ENCODE measurements around the gene MPIG6B. TPM values are rescaled to one million over a fixed set of nuclear protein-coding genes. Genes with fewer than 3 reads are reported as not detected.

The MPIG6B gene
- total and polyA plus RNA-seq, 4 experiments from 2014 or later, result not detected

- Histone ChIP-seq H3K27ac (ENCODE audit: low read depth, low read length) (no peak overlapping the region), H3K4me1 (ENCODE audit: insufficient read depth, low read length) (no peaks in the 10 kb centered on the region), H3K36me3 (ENCODE audit: insufficient read depth, low read length) (peaks cover 62% of the 10 kb centered on the region), H3K27me3 (ENCODE audit: insufficient read depth, low read length) (no peaks in the 10 kb centered on the region), H3K4me3 (ENCODE audit: low read length in 2 of 2) (no peak overlapping the region), H3K9me3 (ENCODE audit: control insufficient read depth in 1 of 2, low read length in 2 of 2) (no peaks in the 10 kb centered on the region)
- Mint-ChIP-seq H3K4me3 (no peak overlapping the region), H3K9me3 (no peaks in the 10 kb centered on the region), H3K4me1 (peaks cover 0 to 3% (median under 1%) of the 10 kb centered on the region in 4 donors), H3K27me3 (no peaks in the 10 kb centered on the region), H3K27ac (peak overlapping the region in 3 of 7 donors; percentile 61 to 83 (median 77)), H3K36me3 (peaks cover 24 to 70% of the 10 kb centered on the region in 2 donors)
- no peak for DNase-seq
- POLR2A ChIA-PET (ENCODE audit: partially characterized antibody), result interaction anchor here (1.0 to 1.6 kb wide), 3 partner anchors 11 to 173 kb away, joined by 3 to 4 read pairs (median 3); no protein-coding TSS in a partner anchor
- intact Hi-C loops (cut with micrococcal nuclease), result no loop called here
- CTCF ChIA-PET (ENCODE audit: partially characterized antibody), result interaction anchor here (1.0 to 1.3 kb wide), 5 partner anchors 32 to 185 kb away, joined by 3 to 4 read pairs (median 3); partner anchors contain the start of gene MPIG6B
These were observed 32.1 kb upstream of the MPIG6B start for GRCh38 chr6:31691078-31691463.

- Histone ChIP-seq H3K9me3 (ENCODE audit: control insufficient read depth in 1 of 2, low read length in 2 of 2) (no peaks in the 10 kb centered on the region), H3K4me3 (ENCODE audit: low read length in 2 of 2) (no peak overlapping the region), H3K27me3 (ENCODE audit: insufficient read depth, low read length) (no peaks in the 10 kb centered on the region), H3K36me3 (ENCODE audit: insufficient read depth, low read length) (peaks cover 63% of the 10 kb centered on the region), H3K27ac (ENCODE audit: low read depth, low read length) (no peak overlapping the region), H3K4me1 (ENCODE audit: insufficient read depth, low read length) (no peaks in the 10 kb centered on the region)
- H3K27me3 Mint-ChIP-seq, result no peaks in the 10 kb centered on the region
- CTCF ChIA-PET (ENCODE audit: partially characterized antibody), result interaction anchor here (1.1 to 1.3 kb wide), 4 partner anchors 31 to 144 kb away, joined by 3 to 4 read pairs (median 3); partner anchors contain the start of gene MPIG6B
- intact Hi-C loops (cut with micrococcal nuclease), result no loop called here
- no peak for DNase-seq
- no peaks in the 10 kb centered on the region for H3K9me3 Mint-ChIP-seq
- peak overlapping the region in 1 of 7 donors; percentile 21 for H3K27ac Mint-ChIP-seq
- H3K36me3 Mint-ChIP-seq, result peaks cover 22 to 69% of the 10 kb centered on the region in 2 donors
- no peak overlapping the region for H3K4me3 Mint-ChIP-seq
- peaks cover 0 to 3% (median under 1%) of the 10 kb centered on the region in 4 donors for H3K4me1 Mint-ChIP-seq
- POLR2A ChIA-PET (ENCODE audit: partially characterized antibody), result interaction anchor here (1.0 to 1.4 kb wide), 3 partner anchors 11 to 132 kb away, joined by 3 read pairs; no protein-coding TSS in a partner anchor
These were observed 31.5 kb upstream of the MPIG6B start for GRCh38 chr6:31691564-31692108.

- Mint-ChIP-seq H3K27me3 (no peaks in the 10 kb centered on the region), H3K27ac (peak overlapping the region in 5 of 7 donors; percentile 7 to 63 (median 27)), H3K4me1 (peaks cover 2 to 4% (median 2%) of the 10 kb centered on the region in 4 donors), H3K9me3 (no peaks in the 10 kb centered on the region), H3K36me3 (peaks cover 25 to 70% of the 10 kb centered on the region in 2 donors), H3K4me3 (no peak overlapping the region)
- CTCF ChIA-PET (ENCODE audit: partially characterized antibody), result interaction anchor here (1.1 kb wide), 1 partner anchor 78 kb away, joined by 3 read pairs; no protein-coding TSS in a partner anchor
- H3K36me3 ChIP-seq (ENCODE audit: insufficient read depth, low read length), result peaks cover 65% of the 10 kb centered on the region
- no peak overlapping the region for H3K4me3 ChIP-seq (ENCODE audit: low read length in 2 of 2)
- H3K4me1 ChIP-seq (ENCODE audit: insufficient read depth, low read length), result peaks cover 2% of the 10 kb centered on the region
- H3K27ac ChIP-seq (ENCODE audit: low read depth, low read length), result no peak overlapping the region
- H3K9me3 ChIP-seq (ENCODE audit: control insufficient read depth in 1 of 2, low read length in 2 of 2), result no peaks in the 10 kb centered on the region
- no peak for DNase-seq
- intact Hi-C loops (cut with micrococcal nuclease), result no loop called here
- H3K27me3 ChIP-seq (ENCODE audit: insufficient read depth, low read length), result no peaks in the 10 kb centered on the region
- POLR2A ChIA-PET (ENCODE audit: partially characterized antibody), result interaction anchor here (1.0 to 3.0 kb wide), 4 partner anchors 10 to 182 kb away, joined by 3 to 15 read pairs (median 4); partner anchors contain the start of gene ABHD16A
These were observed 30.8 kb upstream of the MPIG6B start for GRCh38 chr6:31692353-31692752.

GRCh38 chr6:31692886-31693285 lies 30.3 kb upstream of the MPIG6B start:
- H3K4me1 ChIP-seq (ENCODE audit: insufficient read depth, low read length), result peaks cover 7% of the 10 kb centered on the region
- no peak overlapping the region for H3K27ac ChIP-seq (ENCODE audit: low read depth, low read length)
- CTCF ChIA-PET (ENCODE audit: partially characterized antibody), result interaction anchor here (1.0 to 1.1 kb wide), 2 partner anchors 12 to 77 kb away, joined by 3 to 4 read pairs; partner anchors contain the start of gene LY6G5C
- intact Hi-C loops (cut with micrococcal nuclease), result no loop called here
- no peak overlapping the region for H3K4me3 Mint-ChIP-seq
- no peak overlapping the region for H3K4me3 ChIP-seq (ENCODE audit: low read length in 2 of 2)
- peaks cover 6 to 9% (median 8%) of the 10 kb centered on the region in 4 donors for H3K4me1 Mint-ChIP-seq
- H3K27me3 ChIP-seq (ENCODE audit: insufficient read depth, low read length), result no peaks in the 10 kb centered on the region
- no peaks in the 10 kb centered on the region for H3K9me3 Mint-ChIP-seq
- POLR2A ChIA-PET (ENCODE audit: partially characterized antibody), result interaction anchor here (1.0 to 3.0 kb wide), 2 partner anchors 10 to 182 kb away, joined by 5 to 15 read pairs; partner anchors contain the start of gene ABHD16A
- no peaks in the 10 kb centered on the region for H3K9me3 ChIP-seq (ENCODE audit: control insufficient read depth in 1 of 2, low read length in 2 of 2)
- H3K27me3 Mint-ChIP-seq, result no peaks in the 10 kb centered on the region
- peaks cover 29 to 70% of the 10 kb centered on the region in 2 donors for H3K36me3 Mint-ChIP-seq
- peak overlapping the region in 2 of 7 donors; percentile 48 to 84 for H3K27ac Mint-ChIP-seq
- no peak for DNase-seq
- H3K36me3 ChIP-seq (ENCODE audit: insufficient read depth, low read length), result peaks cover 65% of the 10 kb centered on the region

GRCh38 chr6:31693535-31693934 lies 29.6 kb upstream of the MPIG6B start:
- ChIA-PET POLR2A (ENCODE audit: partially characterized antibody) (interaction anchor here (0.7 to 3.0 kb wide), 5 partner anchors 9 to 181 kb away, joined by 3 to 15 read pairs (median 5); partner anchors contain the start of gene ABHD16A), CTCF (ENCODE audit: partially characterized antibody) (interaction anchor here (0.7 to 1.3 kb wide), 3 partner anchors 9 to 989 kb away, joined by 3 to 4 read pairs (median 4); partner anchors contain the start of gene LY6G5C)
- H3K36me3 Mint-ChIP-seq, result peaks cover 30 to 69% of the 10 kb centered on the region in 2 donors
- peaks cover 8 to 13% (median 10%) of the 10 kb centered on the region in 4 donors for H3K4me1 Mint-ChIP-seq
- no peak overlapping the region for H3K27ac Mint-ChIP-seq
- Histone ChIP-seq H3K27ac (ENCODE audit: low read depth, low read length) (no peak overlapping the region), H3K36me3 (ENCODE audit: insufficient read depth, low read length) (peaks cover 59% of the 10 kb centered on the region), H3K4me1 (ENCODE audit: insufficient read depth, low read length) (peaks cover 7% of the 10 kb centered on the region), H3K4me3 (ENCODE audit: low read length in 2 of 2) (no peak overlapping the region), H3K9me3 (ENCODE audit: control insufficient read depth in 1 of 2, low read length in 2 of 2) (no peaks in the 10 kb centered on the region), H3K27me3 (ENCODE audit: insufficient read depth, low read length) (no peaks in the 10 kb centered on the region)
- DNase-seq, result no peak
- no peaks in the 10 kb centered on the region for H3K27me3 Mint-ChIP-seq
- intact Hi-C loops (cut with micrococcal nuclease), result no loop called here
- no peak overlapping the region for H3K4me3 Mint-ChIP-seq
- H3K9me3 Mint-ChIP-seq, result no peaks in the 10 kb centered on the region

GRCh38 chr6:31697555-31697954 lies 25.6 kb upstream of the MPIG6B start:
- intact Hi-C loops (cut with micrococcal nuclease), result no loop called here
- no peaks in the 10 kb centered on the region for H3K9me3 ChIP-seq (ENCODE audit: control insufficient read depth in 1 of 2, low read length in 2 of 2)
- Mint-ChIP-seq H3K27me3 (no peaks in the 10 kb centered on the region), H3K9me3 (peaks cover 0 to 3% (median 0%) of the 10 kb centered on the region in 8 donors), H3K36me3 (peaks cover 30 to 58% of the 10 kb centered on the region in 2 donors), H3K4me1 (peaks cover 23 to 39% (median 31%) of the 10 kb centered on the region in 4 donors), H3K4me3 (no peak overlapping the region), H3K27ac (peak overlapping the region; percentile 15 to 88 (median 74))
- ChIA-PET POLR2A (ENCODE audit: partially characterized antibody) (no interaction called here), CTCF (ENCODE audit: partially characterized antibody) (no interaction called here)
- no peaks in the 10 kb centered on the region for H3K27me3 ChIP-seq (ENCODE audit: insufficient read depth, low read length)
- no peak overlapping the region for H3K4me3 ChIP-seq (ENCODE audit: low read length in 2 of 2)
- H3K27ac ChIP-seq (ENCODE audit: low read depth, low read length), result no peak overlapping the region
- peaks cover 28% of the 10 kb centered on the region for H3K4me1 ChIP-seq (ENCODE audit: insufficient read depth, low read length)
- DNase-seq, result no peak
- peaks cover 53% of the 10 kb centered on the region for H3K36me3 ChIP-seq (ENCODE audit: insufficient read depth, low read length)

GRCh38 chr6:31700740-31701401 lies 22.3 kb upstream of the MPIG6B start:
- peak overlapping the region; percentile 97 for H3K27ac ChIP-seq (ENCODE audit: low read depth, low read length)
- POLR2A ChIA-PET (ENCODE audit: partially characterized antibody), result interaction anchor here (1.1 to 2.7 kb wide), 2 partner anchors 127 to 162 kb away, joined by 3 to 9 read pairs; partner anchors contain the start of gene NEU1
- Mint-ChIP-seq H3K9me3 (peaks cover 0 to 5% (median 0%) of the 10 kb centered on the region in 8 donors), H3K27me3 (no peaks in the 10 kb centered on the region), H3K4me1 (peaks cover 25 to 53% (median 41%) of the 10 kb centered on the region in 4 donors), H3K4me3 (peak overlapping the region; percentile 72 to 99 (median 98)), H3K27ac (peak overlapping the region; percentile 64 to 99 (median 81)), H3K36me3 (peaks cover 24 to 41% of the 10 kb centered on the region in 2 donors)
- no peak overlapping the region for H3K4me3 ChIP-seq (ENCODE audit: low read length in 2 of 2)
- CTCF ChIA-PET (ENCODE audit: partially characterized antibody), result no interaction called here
- H3K36me3 ChIP-seq (ENCODE audit: insufficient read depth, low read length), result peaks cover 31% of the 10 kb centered on the region
- intact Hi-C loops (cut with micrococcal nuclease), result no loop called here
- H3K27me3 ChIP-seq (ENCODE audit: insufficient read depth, low read length), result no peaks in the 10 kb centered on the region
- peaks cover 35% of the 10 kb centered on the region for H3K4me1 ChIP-seq (ENCODE audit: insufficient read depth, low read length)
- H3K9me3 ChIP-seq (ENCODE audit: control insufficient read depth in 1 of 2, low read length in 2 of 2), result no peaks in the 10 kb centered on the region
- no peak for DNase-seq
